KG1 (cell line): ENCODE results near the gene ROR1.
"Not testable (repeated sequence)": the region's sequence is repeated elsewhere in the genome, so short reads cannot be mapped to it uniquely, and the experiment has no call there.

Source experiments
- DNase-seq: peaks from one replicate; lab custom pipeline; 2025; lab: John Stamatoyannopoulos, UW

ROR1 gene

GRCh38 chr1:64184003-64184440, 410.2 kb downstream of the ROR1 start:
- no peak for DNase-seq

- no peak for DNase-seq
These were observed 412.5 kb downstream of the ROR1 start for GRCh38 chr1:64186138-64186897.

- no peak for DNase-seq
These were observed 413.1 kb downstream of the ROR1 start for GRCh38 chr1:64186898-64187280.

GRCh38 chr1:64187646-64188045, 413.8 kb downstream of the ROR1 start:
- no peak for DNase-seq

- no peak for DNase-seq
These were observed 418.5 kb downstream of the ROR1 start for GRCh38 chr1:64192290-64192689.

GRCh38 chr1:64194168-64195080, 420.6 kb downstream of the ROR1 start:
- no peak for DNase-seq

GRCh38 chr1:64195081-64195395, 421.2 kb downstream of the ROR1 start:
- DNase-seq: no peak

GRCh38 chr1:64196074-64196870, 422.5 kb downstream of the ROR1 start:
- DNase-seq: no peak

- no peak for DNase-seq
These were observed 423.3 kb downstream of the ROR1 start for GRCh38 chr1:64197076-64197475.

- DNase-seq: no peak
These were observed 425.3 kb downstream of the ROR1 start for GRCh38 chr1:64199154-64199553.

GRCh38 chr1:64200064-64200463, 426.2 kb downstream of the ROR1 start:
- DNase-seq: no peak

GRCh38 chr1:64203420-64203819, 429.6 kb downstream of the ROR1 start, which contains the start of gene UBE2U:
Gene UBE2U (plus strand): TSS chr1:64203623. CDS start chr1:64204051, 428 bp downstream.
- no peak for DNase-seq

- DNase-seq: no peak
These were observed 435.4 kb downstream of the ROR1 start for GRCh38 chr1:64209221-64209620.

- DNase-seq: no peak
These were observed 438.2 kb downstream of the ROR1 start for GRCh38 chr1:64212031-64212430.

GRCh38 chr1:64215576-64215975, 441.8 kb downstream of the ROR1 start:
- DNase-seq: no peak

GRCh38 chr1:64220241-64220640, 446.4 kb downstream of the ROR1 start:
- DNase-seq: no peak

- DNase-seq: peak; percentile 9
These were observed 449.7 kb downstream of the ROR1 start for GRCh38 chr1:64223329-64224151.

- not testable (repeated sequence) for DNase-seq
These were observed 450.4 kb downstream of the ROR1 start for GRCh38 chr1:64224236-64224635.

- DNase-seq: no peak
These were observed 454.5 kb downstream of the ROR1 start for GRCh38 chr1:64228167-64228957.

GRCh38 chr1:64229307-64229706, 455.5 kb downstream of the ROR1 start:
- DNase-seq: no peak
